Suprapubic skin (tissue), 3 donors: Measurements from ENCODE around the gene WWC1.

Source experiments
- CTCF ChIP-seq, 2 donors: fragments of 200-600 bp in 1 of 2; fragments of 450-650 bp in 1 of 2; sonication (generic) in 1 of 2; IDR thresholded peaks; one replicate each; pipeline ENCODE4 v1.5.1; 2016 to 2019; ENCODE audit warnings: antibody characterized with exemption in 2 of 2, mild to moderate bottlenecking in 1 of 2, moderate library complexity in 1 of 2
- POLR2A ChIP-seq, 2 donors: fragments of 450-650 bp; IDR thresholded peaks; one replicate each; pipeline ENCODE4 v1.6.1; 2017; ENCODE audit warnings: antibody characterized with exemption in 2 of 2, mild to moderate bottlenecking in 2 of 2, moderate library complexity in 2 of 2

- TF ChIP-seq CTCF (IDR thresholded peaks at IDR 0.05) = no peak
- TF ChIP-seq POLR2A (IDR thresholded peaks at IDR 0.05) = no peak
Measured at GRCh38 chr5:168420461-168420860, 129.0 kb downstream of the WWC1 start.
